ENCODE measurements around the gene CRYBG1. TPM values are rescaled to one million over a fixed set of nuclear protein-coding genes. Genes with fewer than 3 reads are reported as not detected.
"Not testable (repeated sequence)": the region's sequence is repeated elsewhere in the genome, so short reads cannot be mapped to it uniquely, and the experiment has no call there.

Gene CRYBG1
- total RNA-seq, 1 experiment from 2014 or later = 10.2 TPM

- no peak for DNase-seq (ENCODE audit: low spot score)
Measured at GRCh38 chr6:106501960-106502371, 141.4 kb downstream of the CRYBG1 start.

DNA sequence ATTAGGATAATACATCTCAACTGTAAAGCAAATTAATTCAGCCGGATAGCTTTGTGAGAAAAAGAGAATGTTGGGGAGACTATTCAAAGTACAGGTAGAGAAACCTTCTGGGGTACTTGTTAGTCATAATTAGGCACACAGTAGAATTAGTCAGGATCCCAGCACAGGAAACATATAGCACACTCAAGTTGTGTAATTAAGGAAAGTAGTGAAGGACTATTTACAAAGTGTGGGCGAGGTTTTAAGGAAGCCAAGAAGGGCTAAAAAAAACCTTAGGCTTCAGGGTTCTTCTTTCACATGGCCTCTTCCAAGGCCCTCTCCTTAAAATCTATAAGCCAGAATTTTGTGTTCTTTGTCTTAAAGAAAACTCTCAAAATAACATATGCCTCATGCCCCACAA is 142.0 kb downstream of the CRYBG1 start:
- DNase-seq (ENCODE audit: low spot score) = no peak

DNA sequence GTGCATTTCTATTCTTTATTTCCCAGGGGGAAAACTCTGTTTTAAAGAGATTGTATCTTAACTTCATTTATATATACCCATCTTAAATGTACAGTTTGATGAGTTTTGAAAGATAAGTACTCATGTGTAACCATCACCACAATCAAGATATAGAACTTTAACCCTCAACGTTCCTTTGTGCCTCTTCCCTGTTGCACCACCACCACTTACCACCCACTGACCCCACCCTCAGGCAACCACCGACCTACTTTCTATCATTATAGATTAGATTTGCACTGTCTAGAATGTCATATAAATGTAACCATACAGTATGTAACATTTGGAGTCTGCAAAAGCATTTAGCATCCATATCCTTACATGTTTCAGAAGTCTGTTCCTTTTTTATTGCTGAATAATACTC is 147.8 kb downstream of the CRYBG1 start:
- no peak for DNase-seq (ENCODE audit: low spot score)

- no peak for DNase-seq (ENCODE audit: low spot score)
Measured at GRCh38 chr6:106508834-106509233, 148.3 kb downstream of the CRYBG1 start.

- DNase-seq (ENCODE audit: low spot score) = no peak
Measured at GRCh38 chr6:106509420-106510089, 149.0 kb downstream of the CRYBG1 start.

- peak; percentile 5 for DNase-seq (ENCODE audit: low spot score)
Measured at GRCh38 chr6:106510090-106510970, 149.8 kb downstream of the CRYBG1 start.

GRCh38 chr6:106511288-106512047 is 151.0 kb downstream of the CRYBG1 start:
- peak; percentile 45 for DNase-seq (ENCODE audit: low spot score)

- DNase-seq (ENCODE audit: low spot score) = peak; percentile 42
Measured at GRCh38 chr6:106512048-106512967, 151.8 kb downstream of the CRYBG1 start.

- no peak for DNase-seq (ENCODE audit: low spot score)
Measured at GRCh38 chr6:106512968-106513574, 152.6 kb downstream of the CRYBG1 start.

GRCh38 chr6:106513808-106514582 is 153.5 kb downstream of the CRYBG1 start:
- DNase-seq (ENCODE audit: low spot score) = peak; percentile 9

DNA sequence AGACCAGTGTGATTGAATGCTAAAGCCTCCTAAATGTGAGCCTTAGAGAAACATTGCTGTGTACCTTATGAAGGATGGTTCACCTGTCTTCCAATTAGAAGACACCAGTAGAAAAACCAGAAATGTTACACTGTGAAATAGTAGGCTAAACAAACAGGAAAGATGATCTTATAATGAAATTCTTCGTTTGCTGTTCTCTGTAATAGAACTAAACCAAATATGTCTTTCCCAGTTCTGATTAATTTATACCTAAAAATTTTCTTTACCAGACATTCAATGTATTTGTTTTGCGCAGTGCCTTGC is 154.0 kb downstream of the CRYBG1 start:
- DNase-seq (ENCODE audit: low spot score) = no peak

DNA sequence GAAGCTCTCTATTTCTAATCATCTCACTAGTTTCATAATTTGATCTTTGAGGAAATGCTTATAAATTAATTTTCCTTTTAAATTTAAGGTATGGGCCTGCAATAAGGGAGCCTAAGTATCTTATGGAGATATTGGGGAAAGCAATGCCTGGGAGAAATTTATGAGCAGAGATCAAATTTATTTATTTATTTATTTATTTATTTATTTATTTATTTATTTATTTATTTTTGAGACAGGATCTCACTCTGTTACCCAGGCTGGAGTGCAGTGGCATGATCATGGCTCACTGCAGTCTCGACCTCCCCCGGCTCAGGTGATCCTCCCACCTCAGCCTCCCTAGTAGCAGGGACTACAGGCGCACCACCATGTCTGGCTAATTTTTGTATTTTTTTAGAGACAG is 155.1 kb downstream of the CRYBG1 start:
- not testable (repeated sequence) for DNase-seq (ENCODE audit: low spot score)

DNA sequence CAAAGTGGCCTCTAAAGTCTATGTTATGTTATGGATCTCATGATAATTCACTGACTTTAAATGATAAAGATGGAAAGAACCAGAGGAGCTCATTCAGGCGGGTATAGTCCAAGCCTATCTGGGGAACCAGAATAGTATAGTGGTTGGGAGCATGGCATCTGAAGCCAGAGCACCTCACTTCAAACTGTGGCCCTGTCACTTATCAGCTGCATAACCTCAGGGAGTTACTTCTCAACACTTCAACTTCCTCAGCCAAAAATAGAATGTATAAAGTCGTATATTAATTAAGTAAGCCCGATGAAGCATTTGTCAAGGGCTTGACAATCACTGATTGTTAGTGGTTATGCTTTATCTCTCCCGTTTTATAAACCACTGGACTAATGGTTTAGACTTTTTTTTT is 156.1 kb downstream of the CRYBG1 start:
- DNase-seq (ENCODE audit: low spot score) = no peak

DNA sequence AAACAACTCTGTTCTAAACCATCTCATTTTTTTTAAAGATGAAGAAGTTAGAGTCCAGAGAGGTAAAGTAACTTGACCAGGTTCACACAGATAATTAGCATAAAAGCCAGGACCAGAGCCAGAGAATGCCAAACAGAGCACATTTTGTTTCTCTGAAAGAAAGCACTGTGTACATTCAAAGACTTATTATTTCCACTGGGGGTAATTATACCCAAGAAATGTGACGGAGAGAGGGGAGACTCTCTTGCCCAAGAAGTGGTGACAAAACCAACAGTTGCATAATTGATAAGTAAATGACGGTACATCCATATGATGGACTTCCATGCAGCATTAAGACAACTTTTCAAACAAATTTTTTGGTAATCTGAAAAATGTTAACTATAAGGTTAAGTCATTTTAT is 157.2 kb downstream of the CRYBG1 start:
- DNase-seq (ENCODE audit: low spot score) = no peak

DNA sequence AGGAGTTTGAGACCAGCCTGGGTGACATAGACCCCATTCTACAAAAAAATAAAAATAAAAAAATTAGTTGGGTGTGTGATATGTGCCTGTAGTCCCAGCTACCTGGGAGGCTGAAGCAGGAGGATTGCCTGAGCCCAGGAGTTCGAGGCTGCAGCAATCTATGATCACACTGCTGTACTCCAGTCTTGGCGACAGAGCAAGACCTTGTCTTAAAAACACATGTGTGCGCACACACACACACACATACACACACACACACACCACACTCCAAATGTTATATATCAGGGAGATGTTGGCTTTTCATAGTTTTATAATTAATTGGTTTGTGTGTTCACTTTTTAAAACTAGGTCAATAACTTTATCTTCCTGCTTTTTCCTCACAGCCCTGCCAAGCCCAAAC is 158.2 kb downstream of the CRYBG1 start:
- DNase-seq (ENCODE audit: low spot score) = no peak

- DNase-seq (ENCODE audit: low spot score) = peak; percentile 71
Measured at GRCh38 chr6:106519460-106520394, 159.2 kb downstream of the CRYBG1 start.

DNA sequence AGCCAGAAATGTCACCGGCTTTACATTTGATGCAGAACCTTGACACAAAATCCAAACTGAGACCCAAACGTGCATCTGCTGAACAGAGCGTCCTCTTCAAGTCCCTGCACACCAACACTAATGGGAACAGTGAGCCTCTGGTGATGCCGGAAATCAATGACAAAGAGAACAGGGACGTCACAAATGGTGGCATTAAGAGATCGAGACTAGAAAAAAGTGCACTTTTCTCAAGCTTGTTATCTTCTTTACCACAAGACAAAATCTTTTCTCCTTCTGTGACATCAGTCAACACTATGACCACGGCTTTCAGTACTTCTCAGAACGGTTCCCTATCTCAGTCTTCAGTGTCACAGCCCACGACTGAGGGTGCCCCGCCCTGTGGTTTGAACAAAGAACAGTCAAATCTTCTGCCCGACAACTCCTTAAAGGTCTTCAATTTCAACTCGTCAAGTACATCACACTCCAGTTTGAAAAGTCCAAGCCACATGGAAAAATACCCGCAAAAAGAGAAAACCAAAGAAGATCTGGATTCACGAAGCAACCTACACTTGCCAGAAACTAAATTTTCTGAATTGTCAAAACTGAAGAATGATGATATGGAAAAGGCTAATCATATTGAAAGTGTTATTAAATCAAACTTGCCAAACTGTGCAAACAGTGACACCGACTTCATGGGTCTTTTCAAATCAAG is 160.3 kb downstream of the CRYBG1 start:
- no peak for DNase-seq (ENCODE audit: low spot score)

- no peak for DNase-seq (ENCODE audit: low spot score)
Measured at GRCh38 chr6:106522562-106523250, 162.2 kb downstream of the CRYBG1 start.
